NCI-H2081 treated with DMSO at 0.1 percent for 48 hours (cell line): ENCODE data around the gene TEFM.
"Not testable (repeated sequence)": the region's sequence is repeated elsewhere in the genome, so short reads cannot be mapped to it uniquely, and the experiment has no call there.

Experiments used
- DNase-seq: peaks from one replicate; lab custom pipeline; 2025; lab: John Stamatoyannopoulos, UW

TEFM gene

DNA sequence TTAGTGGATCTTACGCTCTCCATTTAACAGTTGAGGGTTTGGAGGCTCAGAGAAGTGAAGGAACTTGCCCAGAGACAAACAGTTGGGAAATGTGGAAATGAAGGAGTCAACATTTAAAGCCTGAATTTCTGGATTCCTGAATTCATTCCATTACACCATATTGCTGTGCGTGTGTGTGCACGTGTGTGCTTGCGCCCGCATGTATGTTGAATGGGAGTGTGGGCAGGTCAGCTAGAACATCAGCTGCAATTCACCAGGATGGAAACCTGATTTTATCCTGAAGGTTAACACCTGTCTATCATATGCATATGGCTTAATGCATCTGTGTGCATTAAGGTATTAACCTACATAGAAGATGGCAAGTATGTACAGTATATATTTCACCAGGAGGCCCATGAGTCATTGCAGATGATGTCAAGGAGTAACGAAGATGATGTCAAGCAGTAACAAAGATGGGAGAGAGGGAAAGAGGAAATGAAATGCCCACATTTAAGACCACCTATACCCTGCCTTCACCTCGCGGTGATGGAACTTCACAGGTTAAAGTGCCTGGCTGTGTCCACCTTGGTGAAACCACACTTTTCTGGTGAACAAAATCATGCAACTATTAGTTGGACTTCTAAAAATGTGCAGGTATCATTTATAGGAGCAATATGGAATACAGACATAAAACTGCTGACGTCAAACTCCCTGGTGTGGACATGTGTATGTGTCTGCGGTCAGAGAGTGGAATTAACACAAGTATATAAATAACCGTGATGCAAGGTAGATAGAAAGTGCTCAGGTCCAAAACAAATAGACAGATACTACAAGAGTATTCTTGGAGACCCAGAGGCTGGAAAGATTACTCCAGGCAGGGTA lies 14.9 kb upstream of the TEFM start:
- DNase-seq, result no peak

DNA sequence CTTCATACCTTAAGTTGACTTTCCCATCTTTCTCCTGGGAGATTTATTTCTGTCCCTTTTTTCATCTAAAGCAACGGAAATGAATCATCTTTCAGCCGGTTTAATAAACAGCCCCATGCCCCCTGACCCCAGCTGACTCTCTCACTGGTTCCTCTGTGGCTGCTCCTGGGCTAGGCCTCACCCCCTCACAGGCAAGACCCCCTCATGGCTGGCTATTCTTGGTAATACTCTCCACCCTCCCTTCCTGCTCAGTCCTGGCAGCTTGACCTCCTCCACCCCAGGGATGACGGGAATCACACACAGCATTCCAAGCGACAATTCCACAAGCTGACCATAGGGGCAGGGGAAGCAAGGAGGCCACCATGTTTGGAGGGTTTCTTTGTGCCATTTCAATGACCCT lies 14.2 kb upstream of the TEFM start:
- DNase-seq, result no peak

DNA sequence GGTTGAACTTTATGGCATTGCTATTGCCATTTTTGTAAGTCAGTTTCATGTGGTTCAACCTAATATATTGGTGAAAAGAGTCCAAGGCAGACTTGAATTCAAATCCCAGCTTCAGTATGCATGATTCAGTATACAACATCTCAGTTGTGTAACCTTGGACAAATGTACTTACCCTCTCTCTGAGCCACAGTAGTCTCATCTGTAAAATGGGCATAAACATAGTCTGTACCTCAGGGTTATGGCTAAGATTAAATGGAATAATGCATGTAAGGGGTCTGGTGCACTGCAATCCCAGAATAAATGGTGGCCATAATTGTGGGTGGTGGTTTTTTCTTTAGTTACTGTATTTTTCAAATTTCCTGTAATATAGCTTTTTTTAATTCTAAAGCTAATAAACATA lies 11.0 kb upstream of the TEFM start:
- DNase-seq, result no peak

DNA sequence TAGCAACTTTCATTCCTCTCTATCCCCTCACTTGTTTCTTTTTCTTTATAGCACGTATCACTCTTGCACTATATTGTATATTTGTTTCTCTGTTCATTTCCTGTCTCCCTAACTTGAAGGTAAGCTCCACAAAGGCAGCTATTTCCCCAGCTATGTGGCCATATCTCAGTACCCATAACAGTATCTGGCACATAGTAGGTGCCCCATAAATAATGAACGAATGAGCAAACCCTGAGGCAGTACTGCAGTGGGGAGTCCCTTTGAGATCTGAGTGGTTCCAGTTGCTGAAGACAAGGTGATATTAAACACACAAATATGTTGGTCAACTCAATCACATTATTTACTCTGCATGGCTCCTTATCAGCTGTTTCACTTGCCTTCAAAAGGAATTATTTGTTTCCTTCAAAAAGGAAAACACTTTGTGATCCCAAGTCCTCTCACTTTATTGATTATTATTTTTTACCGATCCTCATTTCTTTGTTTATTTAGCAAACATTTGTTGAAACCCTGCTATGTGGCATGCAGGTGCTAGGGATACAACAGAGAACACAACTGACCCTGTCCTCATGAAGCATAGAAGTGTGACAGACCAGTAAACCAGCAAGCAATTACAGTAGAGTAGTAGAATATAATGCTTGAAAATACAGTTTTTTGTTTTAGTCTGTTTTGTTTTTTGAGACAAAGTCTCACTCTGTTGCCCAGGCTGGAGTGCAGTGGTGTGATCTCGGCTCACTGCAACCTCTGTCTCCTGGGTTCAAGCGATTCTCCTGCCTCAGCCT lies 10.0 kb upstream of the TEFM start:
- DNase-seq, result no peak

DNA sequence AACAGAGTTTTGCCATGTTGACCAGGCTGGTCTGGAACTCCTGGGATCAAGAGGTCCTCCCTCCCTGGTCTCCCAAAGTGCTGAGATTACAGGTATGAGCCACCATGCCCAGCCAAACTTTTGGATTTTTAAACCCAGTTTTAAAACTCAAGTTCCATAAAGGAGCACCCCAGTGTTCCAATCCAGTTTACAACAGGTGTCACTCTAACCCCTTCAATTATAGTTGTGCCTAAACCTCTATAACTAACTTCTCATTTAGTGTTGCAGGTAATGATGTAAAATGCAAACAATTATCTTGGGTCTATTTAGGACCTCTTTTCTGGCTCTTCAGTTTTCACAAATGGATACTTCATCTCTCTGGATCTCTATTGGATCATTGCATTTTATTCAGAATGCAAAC lies 7.9 kb upstream of the TEFM start:
- no peak for DNase-seq

DNA sequence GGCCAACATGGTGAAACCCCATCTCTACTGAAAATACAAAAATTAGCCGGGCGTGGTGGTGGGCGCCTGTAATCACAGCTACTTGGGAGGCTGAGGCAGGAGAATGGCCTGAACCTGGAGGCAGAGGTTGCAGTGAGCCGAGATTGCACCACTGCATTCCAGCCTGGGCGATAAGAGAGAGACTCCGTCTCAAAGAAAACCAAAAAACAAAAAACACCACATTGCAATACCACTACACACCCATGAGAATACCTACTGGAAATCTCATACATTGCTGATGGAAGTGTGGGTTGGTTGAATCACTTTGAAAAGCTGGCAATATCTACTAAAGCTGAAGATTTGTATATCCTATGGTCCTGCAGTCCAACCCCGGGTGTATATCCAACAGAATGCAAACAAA lies 4.1 kb upstream of the TEFM start:
- not testable (repeated sequence) for DNase-seq

DNA sequence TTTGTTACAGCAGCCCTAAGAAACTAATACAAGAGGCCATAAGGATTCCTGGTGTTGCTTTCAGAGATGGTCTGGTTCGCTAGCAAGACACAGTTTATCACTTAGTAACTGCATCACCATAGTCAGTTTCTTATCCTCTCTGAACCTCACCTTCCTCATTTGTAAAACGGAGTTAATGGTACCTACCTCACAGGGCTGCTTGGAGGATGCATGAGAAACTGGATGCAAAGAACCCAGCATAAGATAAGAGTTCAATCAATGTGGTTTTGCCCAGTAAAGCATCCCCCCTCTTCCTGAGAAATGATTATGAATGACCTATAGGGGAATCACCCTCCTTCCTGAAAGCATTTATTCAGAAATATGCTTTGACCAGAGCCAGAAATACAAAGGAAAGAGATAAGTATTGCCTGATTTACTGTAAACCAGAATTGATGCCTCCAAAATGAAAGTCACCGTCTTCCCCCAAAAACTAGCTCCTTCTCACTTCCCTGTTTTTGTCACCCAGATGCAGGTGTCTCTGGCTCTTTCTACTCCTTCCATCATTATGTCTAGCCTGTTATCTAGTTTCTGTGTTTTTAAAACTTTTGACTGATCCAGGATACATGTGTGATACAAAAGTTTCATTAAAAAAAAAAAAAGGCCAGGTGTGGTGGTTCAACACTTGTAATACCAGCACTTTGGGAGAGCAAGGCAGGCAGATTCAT lies 2.8 kb upstream of the TEFM start:
- no peak for DNase-seq

DNA sequence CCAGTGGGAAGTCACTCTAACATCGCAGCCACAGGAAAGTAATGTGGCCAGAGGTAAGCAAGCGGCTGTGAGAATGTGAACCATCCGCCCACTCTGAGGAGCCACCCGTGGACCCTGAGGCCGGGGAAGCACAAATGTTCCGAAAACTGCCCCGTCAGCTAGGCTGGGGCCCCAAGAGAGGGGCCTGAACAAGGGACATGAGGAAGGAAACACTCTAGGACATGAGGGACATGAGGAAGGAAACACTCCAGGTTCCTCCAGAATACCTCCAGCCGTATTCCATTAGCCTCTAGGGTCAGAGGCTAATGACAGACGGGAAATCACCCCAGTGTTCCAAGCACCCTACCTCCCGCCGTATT lies 317 bp downstream of the TEFM start:
- DNase-seq, result no peak

DNA sequence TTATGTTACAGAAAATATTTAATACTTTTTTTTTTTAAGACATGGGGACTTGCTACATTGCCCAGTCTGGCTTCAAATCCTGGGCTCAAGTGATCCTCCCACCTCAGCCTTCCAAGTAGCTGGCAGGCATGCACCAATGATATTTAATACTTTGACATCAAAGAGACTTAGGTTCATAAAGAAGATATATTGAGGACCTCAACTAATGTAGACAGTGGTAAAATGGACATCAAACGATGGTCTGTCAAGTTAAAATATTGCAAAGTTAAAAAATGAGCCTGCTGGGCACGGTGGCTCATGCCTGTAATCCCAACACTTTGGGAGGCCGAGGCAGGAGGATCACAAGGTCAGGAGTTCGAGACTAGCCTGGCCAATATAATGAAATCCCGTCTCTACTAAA lies 8.7 kb downstream of the TEFM start:
- no peak for DNase-seq

DNA sequence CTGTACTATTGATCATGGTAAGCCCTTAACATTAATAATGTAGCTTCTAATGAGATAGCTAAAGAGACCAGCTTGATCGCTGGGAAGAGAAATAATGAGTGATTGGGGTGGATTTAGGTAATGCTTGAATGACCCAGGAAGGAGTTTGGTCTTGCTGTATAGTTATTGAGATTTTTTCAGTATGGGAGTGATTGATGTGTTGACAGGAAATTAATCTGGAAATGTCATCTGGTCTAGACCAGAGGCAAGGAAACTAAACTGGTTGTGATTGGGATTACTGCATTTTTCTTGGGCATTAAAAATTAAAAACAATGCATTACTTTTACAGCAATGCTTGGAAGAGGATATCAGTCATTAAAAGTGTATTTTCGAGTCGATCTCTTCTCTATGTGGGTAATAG lies 11.8 kb downstream of the TEFM start:
- DNase-seq, result no peak

DNA sequence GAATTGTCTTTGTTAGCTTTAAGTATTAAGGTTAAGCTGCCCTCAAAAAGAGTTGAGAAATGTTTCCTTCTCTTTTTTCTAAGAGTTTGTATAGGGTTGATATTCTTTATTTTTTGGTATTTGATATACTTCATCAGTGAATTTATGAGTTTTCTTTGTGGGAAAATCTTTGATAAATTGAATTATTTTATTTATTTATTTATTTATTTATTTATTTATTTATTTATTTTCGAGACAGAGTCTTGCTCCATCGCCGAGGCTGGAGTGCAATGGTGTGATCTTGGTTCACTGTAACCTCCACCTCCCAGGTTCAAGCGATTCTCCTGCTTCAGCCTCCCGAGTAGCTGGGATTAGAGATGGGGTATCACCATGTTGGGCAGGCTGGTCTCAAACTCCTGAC lies 19.9 kb downstream of the TEFM start:
- no peak for DNase-seq

DNA sequence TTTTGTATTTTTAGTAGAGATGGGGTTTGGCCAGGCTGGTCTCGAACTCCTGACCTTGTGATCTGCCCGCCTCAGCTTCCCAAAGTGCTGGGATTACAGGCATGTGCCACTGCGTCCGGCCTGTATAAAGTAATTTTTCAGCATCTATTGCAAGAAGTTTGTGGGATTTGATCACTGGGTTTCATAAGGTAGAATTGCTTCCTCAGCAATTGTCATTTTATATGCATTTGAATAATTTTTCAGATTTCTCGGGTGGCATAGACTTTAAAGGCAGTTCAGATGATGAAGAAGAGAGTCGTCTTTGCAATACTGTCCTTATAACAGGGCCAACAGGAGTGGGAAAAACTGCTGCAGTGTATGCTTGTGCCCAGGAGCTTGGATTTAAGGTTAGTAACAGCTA lies 37.0 kb downstream of the TEFM start:
- no peak for DNase-seq

DNA sequence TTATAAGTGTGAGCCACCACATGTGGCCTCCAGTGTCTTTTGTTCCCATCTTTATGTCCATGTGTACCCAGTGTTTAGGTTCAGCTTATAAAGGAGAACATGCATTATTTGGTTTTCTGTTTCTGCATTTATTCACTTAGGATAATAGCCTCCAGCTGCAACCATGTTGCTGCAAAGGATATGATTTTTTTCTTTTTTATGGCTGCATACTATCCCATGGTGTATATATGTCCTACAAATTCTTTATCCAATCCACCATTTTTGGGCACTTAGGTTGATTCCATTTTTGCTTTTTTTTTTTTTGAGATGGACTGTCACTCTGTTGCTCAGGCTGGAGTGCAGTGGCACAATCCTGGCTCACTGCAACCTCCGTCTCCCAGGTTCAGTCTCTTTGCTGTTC lies 41.4 kb downstream of the TEFM start:
- DNase-seq, result no peak

DNA sequence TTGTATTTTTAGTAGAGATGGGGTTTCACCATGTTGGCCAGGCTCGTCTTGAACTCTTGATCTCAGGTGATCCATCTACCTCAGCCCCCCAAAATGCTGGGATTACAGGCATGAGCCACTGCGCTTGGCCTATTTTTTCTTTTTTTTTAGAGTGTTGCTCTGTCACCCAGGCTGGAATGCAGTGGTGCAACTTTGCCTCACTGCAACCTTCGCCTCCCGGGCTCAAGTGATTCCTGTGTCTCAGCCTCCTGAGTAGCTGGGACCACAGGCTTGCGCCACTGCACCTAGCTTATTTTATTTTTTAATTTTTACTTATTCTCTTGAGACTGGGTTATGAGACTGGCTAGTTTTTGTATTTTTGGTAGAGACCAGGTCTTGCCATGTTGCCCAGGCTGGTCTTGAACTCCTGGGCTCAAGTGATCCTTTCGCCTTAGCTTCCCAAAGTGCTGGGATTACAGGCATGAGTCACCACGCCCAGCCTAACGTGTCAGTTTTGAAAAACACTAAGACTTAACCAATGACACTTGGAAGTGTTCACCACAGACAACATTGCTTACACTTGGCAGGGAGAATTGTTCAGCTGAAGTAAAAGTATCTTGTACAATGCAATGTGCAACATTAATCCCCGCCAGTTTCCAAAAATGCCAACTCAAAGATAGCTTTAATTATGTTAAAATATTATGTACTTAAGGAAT lies 47.3 kb downstream of the TEFM start:
- DNase-seq, result no peak

DNA sequence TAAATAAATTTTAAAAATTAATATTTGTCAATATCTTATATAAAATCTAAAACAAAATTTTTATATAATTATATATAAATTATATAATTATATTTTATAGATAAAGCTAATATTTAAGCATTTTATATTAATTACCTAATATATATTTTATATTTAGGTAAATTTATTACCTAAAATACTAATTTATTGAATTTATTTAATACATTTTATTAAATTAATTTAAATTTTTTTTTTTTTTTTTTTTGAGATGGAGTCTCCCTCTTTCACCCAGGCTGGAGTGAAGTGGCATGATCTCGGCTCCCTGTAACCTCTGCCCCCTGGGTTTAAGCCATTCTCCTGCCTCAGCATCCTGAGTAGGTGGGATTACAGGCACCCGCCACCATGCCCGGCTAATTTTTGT lies 51.9 kb downstream of the TEFM start:
- DNase-seq, result no peak
